HCT116 (cell line): Measurements from ENCODE around the gene CFAP77.

ENCODE experiments used
- ELF1 ChIP-seq: IDR thresholded peaks from 2 replicates; pipeline ENCODE4 v1.6.1; 2012; ENCODE audit warnings: low read depth, borderline replicate concordance
- EZH2 ChIP-seq: fragments of 200-600 bp; sonication (generic); IDR thresholded peaks from 2 replicates; pipeline ENCODE4 v1.6.1; 2017; ENCODE audit warnings: antibody characterized with exemption, mixed run types
- EZH2phosphoT487 ChIP-seq: fragments of 200-600 bp; IDR thresholded peaks from 2 replicates; pipeline ENCODE4 v1.6.1; 2018; ENCODE audit warnings: antibody characterized with exemption, borderline replicate concordance
- MAX ChIP-seq: IDR thresholded peaks from 2 replicates; pipeline ENCODE4 v1.6.1; 2012
- POLR2A ChIP-seq: IDR thresholded peaks from 2 replicates; pipeline ENCODE4 v1.7.0; 2011; ENCODE audit warnings: borderline replicate concordance; ENCODE audit not compliant: insufficient read depth, insufficient read length; ENCODE audit errors: extremely low read depth
- SP1 ChIP-seq: IDR thresholded peaks from 2 replicates; pipeline ENCODE4 v1.6.1; 2012; ENCODE audit warnings: low read depth
- ZNF274 ChIP-seq: fragments of 200-500 bp; sonication (Bioruptor generic); IDR thresholded peaks from 2 replicates; pipeline ENCODE4 v1.6.1; 2014; ENCODE audit warnings: mild to moderate bottlenecking, low read depth, low read length, inconsistent platforms
- TF ChIP-seq, protein P1 (sequence below), 3 experiments: fragments of 200-600 bp in 1 of 3; sonication (generic) in 1 of 3; IDR thresholded peaks in 2 of 3; conservative IDR thresholded peaks in 1 of 3; 2 replicates each; pipeline ENCODE4 v1.5.1; 2012 to 2017; ENCODE audit warnings: low read depth in 2 of 3, low read length in 2 of 3, antibody characterized with exemption in 1 of 3, borderline replicate concordance in 1 of 3, control low read depth in 1 of 3, mild to moderate bottlenecking in 1 of 3, mixed read lengths in 1 of 3, mixed run types in 1 of 3, moderate library complexity in 1 of 3; ENCODE audit not compliant: insufficient read depth in 1 of 3

DNA sequence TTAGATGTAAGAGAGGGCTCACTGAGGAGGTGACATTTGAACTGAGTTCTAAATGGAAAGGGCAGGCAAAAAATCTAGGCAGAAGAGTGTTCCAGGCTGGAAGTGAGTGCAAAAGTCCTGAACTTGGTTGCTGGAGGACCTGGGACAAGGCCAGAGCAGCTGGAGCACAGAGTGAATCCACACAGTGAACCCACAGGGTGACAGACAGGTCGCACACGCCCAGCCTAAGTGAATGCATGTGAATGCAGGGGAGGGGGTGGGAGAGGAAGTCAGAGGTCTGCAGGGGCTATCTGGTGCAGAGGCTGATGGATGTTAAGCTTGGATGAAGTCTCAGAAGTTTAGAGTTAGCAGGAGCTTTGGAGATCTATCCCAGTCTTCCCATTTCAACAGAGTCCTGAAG lies 2.8 kb upstream of the CFAP77 start:
- no peak for TF ChIP-seq SP1
- TF ChIP-seq EZH2phosphoT487: no peak
- TF ChIP-seq, protein P1, sequence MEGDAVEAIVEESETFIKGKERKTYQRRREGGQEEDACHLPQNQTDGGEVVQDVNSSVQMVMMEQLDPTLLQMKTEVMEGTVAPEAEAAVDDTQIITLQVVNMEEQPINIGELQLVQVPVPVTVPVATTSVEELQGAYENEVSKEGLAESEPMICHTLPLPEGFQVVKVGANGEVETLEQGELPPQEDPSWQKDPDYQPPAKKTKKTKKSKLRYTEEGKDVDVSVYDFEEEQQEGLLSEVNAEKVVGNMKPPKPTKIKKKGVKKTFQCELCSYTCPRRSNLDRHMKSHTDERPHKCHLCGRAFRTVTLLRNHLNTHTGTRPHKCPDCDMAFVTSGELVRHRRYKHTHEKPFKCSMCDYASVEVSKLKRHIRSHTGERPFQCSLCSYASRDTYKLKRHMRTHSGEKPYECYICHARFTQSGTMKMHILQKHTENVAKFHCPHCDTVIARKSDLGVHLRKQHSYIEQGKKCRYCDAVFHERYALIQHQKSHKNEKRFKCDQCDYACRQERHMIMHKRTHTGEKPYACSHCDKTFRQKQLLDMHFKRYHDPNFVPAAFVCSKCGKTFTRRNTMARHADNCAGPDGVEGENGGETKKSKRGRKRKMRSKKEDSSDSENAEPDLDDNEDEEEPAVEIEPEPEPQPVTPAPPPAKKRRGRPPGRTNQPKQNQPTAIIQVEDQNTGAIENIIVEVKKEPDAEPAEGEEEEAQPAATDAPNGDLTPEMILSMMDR (IDR thresholded peaks at IDR 0.05 in 2 of 3, conservative IDR thresholded peaks at IDR 0.05 in 1 of 3; ENCODE audit: borderline replicate concordance in 1 of 3, insufficient read depth in 1 of 3, low read depth in 2 of 3, low read length in 2 of 3): no peak
- TF ChIP-seq EZH2: no peak
- no peak for TF ChIP-seq ZNF274
- no peak for TF ChIP-seq ELF1
- TF ChIP-seq MAX: no peak
- TF ChIP-seq POLR2A: no peak
